CD4-positive, alpha-beta T cell treated with Interleukin-4 for 4 hours (primary cell): ENCODE results near the gene EDEM1.
A peak's percentile ranks its signal among the peaks of the same experiment; 100 is the strongest.

Source experiments
- DNase-seq: peaks from one replicate; pipeline ENCODE4 v3.0.0-alpha.2; 2020

EDEM1 gene

DNA sequence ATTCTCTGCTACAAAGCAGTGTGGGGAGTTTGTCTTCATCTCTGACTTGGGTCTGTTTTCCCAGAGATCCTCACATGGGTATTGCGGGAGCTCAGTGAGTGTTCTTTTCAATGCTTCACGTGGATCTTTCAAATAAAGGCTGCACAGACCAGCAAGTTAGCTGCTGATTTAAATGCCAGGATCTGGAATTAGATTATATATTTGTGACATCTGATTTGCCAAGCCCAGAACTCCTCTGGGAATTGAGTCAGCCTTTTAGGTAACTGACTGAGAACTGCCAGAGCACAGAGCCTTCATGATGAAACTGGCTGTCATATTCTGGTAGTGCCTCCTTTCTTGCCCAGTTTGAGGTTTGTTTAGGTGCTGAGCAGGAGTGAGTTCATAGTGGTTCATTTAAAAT lies 14.7 kb downstream of the EDEM1 start:
- DNase-seq: no peak

DNA sequence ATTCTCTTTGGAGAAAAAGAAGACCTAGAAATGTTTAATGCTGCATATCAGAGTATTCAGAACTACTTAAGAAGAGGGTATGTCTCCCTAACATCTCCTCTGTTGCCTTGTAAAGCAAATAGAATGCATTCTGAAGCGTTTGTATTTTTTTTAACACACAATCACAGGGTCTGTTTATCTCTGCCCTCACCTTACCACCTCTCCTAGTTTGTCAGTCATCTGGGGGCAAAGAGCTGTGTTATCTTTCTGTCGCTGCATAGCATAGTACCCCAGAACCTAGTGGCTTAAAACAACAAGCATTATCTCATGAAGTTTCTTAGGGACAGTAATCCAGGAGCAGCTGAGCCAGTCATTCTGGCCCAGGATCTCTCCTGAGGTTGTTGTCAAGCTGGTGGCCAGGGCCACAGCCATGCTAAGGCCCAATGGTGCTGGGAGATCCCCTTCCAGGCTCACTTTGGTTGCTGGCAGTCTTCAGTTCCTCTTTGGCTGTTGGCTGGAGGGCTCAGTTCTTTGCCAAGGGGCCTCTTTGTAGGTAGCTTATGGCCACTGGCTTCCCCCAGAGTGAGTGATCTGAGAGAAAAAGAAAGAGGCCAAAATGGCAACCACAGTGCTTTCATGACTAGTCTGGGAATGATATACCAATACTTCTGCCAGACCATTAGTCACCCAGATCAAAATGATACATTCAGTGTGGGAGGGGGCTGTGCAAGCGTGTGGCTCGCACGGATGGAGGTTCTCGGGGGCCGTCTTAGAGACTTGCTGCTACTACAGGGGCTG lies 17.8 kb downstream of the EDEM1 start:
- no peak for DNase-seq

DNA sequence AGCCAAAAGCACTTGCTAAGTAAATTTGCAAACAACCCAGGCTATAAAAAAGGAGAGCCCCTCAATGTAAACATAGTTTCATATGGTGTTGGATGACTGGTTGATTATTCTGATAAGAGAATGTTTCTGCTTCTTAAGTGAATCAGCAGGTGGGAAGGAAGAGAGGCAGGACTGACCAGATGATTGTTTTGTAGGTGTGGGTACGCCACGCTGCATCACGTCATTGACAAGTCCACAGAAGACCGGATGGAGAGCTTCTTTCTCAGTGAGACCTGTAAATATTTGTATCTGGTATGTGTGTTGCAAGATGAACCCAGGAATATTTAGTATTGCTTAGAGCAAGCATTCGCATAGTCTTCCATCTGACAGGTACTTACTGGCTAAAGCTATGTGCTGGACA lies 23.4 kb downstream of the EDEM1 start:
- no peak for DNase-seq

DNA sequence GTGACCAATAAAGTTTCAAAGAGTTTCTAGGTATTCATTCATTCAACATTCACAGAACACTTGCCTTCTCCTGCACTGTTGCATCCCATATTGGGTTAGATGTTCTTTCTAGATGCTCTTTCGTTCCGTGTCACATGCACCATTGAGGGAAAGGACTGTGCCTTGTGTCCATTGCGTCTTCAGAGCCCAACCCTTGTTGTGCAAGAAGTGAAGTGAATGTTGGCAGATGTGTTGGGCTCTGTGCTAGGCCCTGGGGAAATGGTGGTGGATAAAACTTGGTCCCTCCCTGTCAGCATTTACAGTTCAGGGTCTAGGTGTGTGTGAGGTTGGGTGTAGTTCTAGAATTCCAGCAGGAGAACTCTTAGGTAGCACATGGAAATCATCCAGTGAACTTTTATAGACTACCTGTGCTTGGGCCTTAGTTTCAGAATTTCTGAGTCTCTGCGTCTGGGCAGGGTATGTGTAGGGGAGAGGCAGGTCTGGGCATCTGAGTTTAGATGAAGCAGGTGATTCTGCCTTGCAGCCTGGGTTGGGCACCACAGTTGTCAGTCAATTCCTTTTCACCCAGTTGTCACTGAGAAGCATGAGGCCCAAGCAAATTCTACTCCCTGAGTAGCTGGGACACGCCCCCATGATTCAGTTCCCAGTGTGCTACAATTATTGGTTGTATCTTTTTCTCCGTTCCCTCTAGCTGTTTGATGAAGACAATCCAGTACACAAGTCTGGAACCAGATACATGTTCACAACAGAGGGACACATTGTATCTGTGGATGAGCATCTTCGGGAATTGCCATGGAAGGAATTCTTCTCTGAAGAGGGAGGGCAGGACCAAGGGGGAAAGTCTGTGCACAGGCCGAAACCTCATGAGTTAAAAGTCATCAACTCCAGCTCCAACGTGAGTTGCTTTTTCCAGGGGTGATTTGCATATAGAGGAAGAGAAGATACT lies 25.4 kb downstream of the EDEM1 start:
- no peak for DNase-seq

DNA sequence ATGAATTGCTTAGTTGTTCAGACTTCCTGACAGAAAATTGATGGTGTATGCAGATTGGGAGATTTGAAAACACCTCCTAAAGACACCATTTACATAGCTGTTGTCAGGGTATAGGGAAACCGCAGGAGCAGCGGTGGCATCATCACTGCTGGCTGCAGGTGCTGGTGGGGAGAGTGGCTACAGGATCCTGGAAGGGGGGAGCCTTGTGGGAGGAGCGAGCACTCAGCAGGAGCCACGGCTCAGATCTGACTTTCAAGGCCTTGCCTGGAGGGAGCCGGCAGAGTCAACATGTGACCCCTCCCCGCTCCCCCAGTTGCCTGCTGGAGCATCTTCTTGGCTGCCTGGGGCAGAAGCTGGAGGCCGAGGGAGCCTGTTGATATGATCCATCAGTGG lies 26.1 kb downstream of the EDEM1 start:
- DNase-seq: no peak

DNA sequence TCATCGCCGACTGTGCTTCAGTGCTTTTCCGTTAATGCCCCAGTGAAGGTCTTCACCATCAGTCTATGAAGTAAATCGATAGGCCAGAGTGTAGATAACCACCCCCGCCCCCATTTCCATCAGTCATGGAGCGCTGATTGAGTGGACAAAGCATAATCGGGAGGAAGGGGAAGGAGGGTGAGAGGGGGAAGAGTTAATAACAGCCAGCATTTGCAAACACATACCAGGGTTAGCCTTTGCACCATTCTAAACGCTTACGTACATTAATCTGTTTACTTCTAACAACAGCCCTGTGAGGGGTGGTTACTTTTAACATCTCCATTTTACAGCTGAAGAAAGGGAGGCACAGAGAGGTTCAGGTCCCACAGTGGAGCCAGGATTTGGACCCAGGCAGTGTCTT lies 26.8 kb downstream of the EDEM1 start:
- no peak for DNase-seq

DNA sequence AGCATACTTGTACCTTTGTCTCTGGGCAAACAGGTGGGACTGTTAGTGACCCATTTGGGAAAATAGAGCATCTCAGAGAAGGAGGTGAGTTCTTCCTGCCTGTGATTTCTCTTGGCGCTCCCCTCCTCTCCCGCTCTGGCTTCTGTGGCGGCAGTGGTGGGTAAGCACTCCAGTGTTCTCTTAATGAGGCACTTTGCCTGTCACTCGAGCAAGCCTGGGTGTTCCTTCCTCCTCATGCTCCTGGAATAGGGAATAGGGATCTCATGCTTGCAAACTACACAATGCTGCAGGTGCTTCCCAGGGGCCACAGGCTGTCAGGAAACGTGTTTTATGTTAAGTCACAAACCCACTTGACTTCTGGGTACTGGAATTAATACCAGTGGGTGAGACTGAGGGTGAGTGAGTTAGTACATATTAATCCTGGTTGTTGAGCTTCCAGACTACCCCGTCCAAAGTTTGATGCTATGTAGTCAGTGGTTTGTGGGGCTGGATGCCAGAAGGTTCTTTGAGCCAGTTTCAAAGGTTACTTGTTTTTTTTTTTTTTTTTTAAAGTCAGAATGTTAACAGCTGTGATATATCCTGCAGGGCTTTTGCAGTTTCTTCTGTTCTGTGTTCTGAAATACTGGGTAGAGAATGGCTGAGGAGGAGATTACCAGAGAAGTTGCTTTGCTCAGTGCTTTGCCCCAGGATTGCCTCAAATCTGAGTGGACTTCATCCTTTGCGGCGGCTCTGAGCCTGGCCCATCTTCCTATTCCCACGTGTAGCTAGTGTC lies 30.5 kb downstream of the EDEM1 start:
- no peak for DNase-seq

DNA sequence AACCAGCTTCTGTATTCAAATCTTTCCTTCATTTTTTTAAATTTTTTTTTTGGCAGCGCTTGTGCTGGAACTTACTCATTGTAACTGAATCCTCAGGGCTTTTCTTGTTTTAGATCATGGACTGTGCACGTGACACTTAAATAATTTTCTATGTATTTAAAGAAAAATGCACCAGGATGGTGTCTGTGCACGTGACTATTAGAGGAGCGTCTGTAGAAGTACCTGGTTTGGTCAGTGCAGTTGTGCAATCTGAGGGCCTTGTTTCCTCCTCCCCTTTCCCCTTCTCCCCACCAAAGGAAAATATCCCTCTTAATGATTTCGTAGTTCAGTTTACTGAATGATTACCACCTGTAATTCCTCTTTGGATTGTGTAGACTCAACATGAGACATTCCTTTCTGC lies 31.3 kb downstream of the EDEM1 start:
- no peak for DNase-seq

DNA sequence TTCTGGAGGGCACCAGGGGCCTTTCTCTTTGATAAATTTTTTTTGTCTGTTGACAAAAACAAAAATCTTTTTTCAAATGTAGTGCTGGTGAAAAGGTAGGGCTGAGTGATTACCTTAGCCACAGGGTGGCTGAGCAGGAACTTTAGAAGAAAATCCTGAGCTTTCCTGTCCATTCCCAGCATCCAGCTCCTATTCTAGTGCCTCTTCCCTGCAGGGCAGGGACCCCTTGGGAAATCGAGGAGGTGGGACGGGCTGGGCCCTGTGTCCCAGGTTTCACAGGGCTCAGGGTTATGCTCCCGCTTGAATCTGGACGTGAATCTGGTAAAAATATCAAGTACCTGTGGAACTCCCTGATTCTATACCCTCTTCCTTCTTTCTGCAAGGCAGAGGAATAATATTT lies 31.7 kb downstream of the EDEM1 start:
- DNase-seq: no peak

DNA sequence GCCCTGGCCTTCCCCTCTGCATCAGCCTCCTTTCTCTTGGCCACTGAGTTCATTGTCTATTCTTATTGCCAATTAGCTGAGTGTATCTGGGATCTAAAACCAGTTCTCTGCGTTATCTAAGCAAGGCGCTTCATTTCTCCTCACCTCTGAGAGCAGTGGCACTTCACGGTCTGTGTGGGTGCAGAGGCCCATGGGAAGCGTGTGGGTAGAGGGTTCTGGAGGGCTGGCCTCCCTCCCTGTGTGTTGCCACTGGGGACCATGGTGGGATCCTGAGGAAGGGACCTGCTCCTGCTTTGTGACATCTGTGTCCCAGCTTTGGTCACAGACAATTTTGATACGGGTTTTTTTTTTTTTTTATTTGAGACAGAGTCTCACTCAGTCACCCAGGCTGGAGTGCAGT lies 32.7 kb downstream of the EDEM1 start:
- no peak for DNase-seq

DNA sequence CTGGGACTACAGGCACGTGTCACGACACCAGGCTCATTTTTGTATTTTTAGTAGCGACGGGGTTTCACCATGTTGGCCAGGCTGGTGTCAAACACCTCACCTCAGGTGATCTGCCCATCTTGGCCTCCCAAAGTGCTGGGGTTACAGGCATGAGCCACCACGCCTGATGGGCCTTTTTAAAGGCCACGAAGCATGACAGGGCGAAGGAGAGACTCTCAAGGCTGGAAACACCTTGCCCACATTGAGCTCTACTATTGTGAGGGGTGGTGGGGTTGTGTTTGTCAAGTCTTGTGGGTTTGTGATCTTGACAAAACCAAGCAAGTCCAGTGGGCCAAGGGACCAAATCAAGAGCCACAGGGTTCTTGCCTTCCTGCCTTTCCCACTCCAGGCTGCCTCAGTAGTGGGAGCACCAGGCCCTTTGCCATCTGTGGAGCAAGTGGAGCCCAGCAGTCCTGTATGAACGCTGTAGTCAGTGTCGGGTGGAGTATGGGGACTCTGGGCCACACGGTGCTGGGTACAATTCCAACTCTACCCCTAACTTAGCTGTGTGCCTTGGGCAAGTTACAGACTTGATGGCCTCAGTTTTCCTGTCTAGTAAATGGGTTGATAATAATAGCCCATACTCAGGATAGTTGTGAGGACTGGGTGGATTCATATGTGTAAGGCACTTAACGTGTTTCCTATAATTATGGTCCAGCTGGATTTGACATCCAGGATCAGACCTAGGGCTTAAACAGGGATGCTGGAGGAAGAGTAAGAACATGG lies 33.3 kb downstream of the EDEM1 start:
- no peak for DNase-seq

DNA sequence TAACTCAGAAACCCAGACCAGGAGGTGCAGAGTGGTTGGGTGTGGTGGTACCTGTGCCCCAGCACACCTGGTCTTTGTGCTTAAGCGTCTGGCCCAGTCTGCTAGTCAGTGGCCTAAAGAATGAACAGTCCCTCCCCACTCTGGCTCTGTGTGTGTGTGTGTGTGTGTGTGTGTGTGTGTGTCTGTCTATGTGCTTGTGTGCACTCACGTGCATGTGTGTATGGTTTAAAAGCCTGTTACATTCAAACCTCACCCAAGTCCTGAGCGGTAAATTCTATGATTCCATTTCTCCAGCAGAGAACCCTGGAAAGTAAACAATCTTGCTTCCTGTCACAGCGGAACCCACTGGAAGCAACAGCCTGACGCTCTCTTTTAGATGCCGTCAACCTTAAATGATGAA lies 34.2 kb downstream of the EDEM1 start:
- no peak for DNase-seq

DNA sequence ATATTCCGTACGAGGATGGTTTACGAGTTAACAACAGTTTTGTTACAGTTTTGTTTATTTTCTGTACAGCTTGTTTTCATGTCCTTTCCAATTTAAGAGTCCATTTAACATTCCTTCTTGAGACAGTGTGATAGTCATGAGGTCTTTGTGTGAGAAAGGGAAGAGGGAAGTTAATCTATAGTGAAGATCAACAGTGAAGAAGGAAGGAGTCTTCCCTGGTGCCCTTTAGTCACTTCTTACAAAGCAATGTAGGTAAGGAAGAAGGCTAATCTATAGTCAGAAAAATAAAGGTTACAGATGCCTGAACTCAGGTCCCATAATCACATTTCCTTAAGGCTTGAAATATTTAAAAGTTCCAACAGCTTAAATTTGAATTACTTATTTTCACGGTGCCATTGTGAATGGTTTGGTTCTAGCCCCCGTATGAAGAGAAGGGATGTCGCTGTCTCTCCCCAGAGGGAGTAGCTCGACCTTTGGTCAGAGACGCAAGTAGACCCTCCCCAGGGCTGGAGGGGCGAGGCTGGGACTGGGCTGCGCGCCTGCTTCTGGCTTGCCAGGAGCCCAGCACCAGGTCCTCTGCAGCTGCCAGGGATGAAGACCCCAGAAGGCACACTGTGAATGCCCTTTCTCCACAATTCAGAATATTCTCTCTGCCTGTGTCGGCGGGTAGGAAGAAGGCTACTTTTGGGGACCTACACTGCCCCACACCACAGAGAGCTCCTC lies 34.9 kb downstream of the EDEM1 start:
- no peak for DNase-seq

DNA sequence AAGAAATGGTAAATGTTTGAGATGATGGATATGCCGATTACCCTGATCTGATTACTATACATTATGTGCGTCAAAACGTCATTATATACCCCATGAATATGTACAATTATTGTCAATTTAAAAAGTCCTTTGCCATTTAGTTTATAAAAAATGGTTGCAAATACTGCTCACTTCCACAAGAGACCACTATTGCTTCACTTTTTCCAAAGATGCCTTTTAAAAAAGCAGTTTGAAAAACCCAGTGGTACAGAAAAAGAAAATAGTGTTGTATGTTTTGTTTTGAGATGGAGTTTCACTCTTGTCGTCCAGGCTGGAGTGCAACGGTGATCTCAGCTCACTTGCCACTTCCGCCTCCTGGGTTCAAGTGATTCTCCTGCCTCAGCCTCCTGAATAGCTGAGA lies 39.3 kb downstream of the EDEM1 start:
- DNase-seq: peak; percentile 8

DNA sequence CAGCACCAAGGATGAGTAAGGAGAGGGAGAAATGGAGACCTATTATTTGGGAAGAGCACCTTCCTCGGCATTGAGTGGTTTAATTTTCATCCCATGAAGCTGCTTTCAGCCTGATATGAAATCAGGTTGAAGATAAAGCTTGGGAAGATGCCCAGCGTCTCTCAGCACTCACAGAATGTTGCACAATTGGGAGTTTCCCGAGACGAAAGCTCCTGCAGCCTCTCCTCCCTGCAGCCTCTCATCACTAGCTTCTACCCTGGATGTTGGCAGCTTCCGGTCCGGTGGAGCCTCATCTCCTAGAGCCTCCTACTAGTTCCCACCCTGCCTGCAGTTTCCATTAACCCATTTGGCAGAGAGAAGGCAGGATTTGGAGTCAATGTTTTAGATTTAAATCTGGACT lies 40.3 kb downstream of the EDEM1 start:
- no peak for DNase-seq

DNA sequence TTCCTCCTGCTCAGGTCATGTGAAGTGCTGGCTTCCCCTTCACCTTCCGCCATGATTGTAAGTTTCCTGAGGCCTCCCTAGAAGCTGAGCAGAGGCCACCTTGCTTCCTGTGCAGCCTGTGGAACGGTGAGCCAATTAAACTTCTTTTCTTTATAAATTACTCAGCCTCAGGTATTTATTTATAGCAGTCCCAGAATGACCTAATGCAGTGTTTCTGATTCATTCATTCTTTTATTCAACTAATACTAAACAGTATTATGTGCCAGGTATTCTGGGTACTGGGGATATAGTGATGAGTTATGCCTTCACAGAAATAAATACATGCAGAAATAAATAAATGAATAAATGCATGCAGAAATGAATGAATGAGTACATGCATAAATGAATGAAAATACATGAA lies 41.9 kb downstream of the EDEM1 start:
- no peak for DNase-seq

DNA sequence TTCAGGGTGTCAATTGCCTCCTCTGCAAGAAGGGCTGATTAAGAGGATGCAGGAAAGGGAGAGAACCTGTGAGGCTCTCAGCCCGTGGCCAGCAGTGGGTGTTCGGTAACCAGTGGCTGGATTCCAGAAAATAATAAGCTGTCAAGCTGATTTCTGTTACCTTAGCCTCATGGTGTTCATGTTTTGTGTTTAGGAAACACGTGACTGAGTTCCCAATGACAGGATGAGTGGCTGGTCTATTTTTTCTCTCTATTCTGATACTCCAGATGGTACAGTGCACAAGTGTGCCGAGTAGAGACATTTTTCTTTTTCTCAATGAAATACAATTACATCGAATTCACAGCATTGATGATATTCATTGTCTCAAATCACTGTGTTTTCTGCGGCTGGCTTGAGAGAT lies 43.6 kb downstream of the EDEM1 start:
- DNase-seq: no peak

DNA sequence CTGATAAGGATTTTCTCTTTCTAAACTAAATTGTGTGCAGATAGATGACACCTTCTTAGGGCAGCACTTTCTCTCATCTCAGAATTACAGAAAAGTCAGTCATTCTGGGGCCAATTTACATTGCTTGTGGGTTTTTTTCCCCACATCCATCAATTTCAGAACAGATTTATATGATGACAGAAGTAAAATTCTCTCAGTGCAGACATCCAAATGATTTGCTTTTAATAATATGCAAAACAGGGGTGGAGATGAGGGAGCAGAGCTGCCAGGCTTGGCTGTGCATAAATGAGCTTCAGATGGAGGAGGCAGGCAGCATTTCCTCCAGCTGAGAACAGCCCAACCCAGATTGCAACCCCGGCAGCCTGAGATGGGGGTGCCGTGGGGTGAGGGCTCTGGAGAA lies 44.0 kb downstream of the EDEM1 start:
- DNase-seq: no peak

DNA sequence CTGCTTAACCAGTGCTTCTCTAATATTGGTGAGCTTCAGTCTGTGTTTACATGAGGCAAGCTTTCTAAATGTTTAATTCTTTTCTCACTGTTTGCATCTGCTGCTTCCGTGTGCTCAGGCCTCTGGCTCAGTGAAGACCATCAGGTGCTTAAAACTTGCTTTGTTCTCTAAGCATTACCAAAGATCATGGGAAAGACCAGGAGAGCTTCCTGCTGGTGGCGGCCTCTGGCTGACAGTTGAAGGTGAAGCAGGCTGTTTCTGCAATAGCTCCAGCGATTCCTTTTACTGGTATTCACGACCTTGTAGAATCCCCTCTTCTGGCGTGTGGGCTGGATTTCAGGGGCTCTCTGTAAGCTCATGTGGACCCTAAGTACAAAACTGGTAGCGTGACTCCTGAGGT lies 45.1 kb downstream of the EDEM1 start:
- DNase-seq: no peak

DNA sequence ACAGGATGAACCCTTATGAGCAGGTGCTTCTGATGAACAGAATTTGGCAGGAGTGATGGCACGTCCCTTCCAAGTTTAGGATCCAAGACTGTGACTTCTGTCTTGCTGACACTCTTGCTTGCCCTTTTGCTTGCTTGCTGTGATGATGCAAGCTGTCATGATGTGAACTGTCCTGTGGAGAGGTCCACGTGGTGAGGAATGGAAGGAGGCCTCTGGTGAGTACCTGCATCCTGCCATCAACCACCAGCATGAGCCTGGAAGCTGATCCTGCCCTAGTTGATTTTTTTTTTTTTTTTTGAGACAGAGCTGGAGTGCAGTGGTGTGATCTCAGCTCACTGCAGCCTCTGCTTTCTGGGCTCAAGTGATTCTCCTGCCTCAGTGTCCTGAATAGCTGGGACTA lies 45.5 kb downstream of the EDEM1 start:
- no peak for DNase-seq

DNA sequence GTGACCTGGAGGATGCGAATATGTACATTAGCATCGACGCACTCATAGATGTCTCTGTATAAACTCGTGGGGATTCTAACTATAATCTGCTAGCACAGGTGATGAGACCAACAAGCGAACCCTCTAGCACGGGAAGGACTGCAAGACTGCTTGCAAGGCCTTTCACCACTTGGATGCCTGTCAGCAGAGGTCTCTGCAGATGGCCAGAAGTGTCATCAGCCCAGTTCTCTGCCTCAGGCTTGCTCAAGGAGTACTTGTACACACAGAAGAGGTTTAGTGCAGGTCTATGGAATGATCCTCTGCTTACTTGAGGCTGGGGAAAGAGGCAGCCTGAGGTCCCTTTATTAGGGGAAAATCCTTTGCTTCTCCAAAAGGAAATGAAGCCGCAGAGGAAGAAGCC lies 48.1 kb downstream of the EDEM1 start:
- DNase-seq: no peak

DNA sequence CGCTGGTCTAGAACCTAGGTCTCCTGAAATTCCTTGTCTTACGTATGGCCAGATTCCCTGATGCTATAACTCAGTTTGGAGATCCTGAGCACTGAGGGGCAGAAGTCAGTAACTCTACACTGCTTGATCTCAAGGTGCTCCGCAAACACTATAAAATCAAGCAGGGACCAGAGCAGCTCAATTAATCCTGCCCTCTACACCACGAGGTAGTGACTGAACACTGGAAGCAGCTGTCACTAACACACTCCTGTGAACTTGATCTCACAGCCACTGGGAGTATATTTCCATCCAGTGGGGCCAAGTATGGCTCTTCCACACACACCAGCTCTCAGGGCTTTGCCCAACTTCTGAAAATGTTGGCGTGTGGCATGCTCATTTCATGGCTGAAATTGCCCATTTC lies 51.0 kb downstream of the EDEM1 start:
- DNase-seq: no peak
